Stimulated activated CD4-positive, alpha-beta T cell treated with anti-CD3 and anti-CD28 coated beads, Interleukin-2, amount 100 ng/mL, for 48 hours (primary cell): ENCODE results near the gene MYO1C.

Experiments used
- DNase-seq, 2 donors: peaks; one replicate each; pipeline ENCODE4 v3.0.0-alpha.2; 2020

Gene MYO1C

DNA sequence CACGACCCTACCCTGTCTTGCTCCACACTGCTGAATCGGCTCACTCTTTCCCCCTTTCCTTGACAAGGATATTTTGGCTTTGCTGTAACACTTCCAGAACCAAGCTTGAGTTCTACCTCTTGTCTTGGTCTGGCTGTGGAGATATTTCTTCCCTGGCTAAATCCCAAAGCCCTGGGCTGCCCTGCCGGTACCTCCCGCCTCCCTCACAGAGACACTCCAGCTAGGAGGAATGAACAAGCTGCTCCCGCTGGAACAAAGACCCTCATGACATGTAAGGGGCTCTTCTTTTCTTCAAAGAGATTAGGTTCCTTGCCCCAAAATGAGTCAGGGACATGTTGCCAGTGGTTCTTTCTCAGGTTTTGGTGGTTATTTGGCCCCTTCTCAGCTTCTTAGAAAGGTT is 13.1 kb upstream of the MYO1C start:
- DNase-seq = no peak

DNA sequence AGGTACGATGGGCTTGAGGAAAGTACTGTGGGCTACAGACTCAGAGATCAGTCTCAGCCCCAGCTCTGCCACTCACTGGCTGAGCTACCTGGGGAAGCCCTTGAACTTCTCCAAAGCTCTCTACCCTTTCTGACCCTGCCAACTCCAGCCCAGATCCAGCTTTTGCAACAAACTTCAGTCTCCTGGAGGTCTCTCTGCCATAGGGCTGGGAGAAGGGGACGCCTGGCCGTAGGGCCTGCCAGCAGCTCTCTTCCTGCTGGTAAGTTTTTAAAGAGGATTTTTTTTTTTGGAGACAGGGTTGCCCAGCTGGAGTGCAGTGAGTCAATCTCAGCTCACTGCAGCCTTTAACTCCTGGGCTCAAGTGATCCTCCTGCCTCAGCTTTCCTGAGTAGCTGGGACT is 12.4 kb upstream of the MYO1C start:
- no peak for DNase-seq

DNA sequence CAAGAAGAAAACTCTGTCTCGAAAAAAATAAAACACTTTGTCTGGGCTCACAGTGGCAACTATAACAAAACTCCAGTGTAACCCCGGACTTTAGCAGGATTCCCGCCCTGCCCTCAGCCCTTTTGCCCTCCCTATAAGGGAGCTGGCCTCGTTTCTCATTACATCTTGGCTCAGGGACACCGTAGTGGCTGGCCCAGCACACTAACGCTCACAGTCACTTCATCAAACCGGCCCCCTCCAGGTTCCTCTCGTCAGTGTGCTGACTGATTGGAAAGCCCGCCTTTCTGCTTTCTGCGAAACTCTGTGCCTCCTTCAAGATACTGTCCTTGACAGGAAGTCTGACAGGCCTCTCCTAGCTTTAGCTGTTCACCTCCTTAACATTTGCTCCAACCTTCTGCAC is 11.2 kb upstream of the MYO1C start:
- DNase-seq = no peak

DNA sequence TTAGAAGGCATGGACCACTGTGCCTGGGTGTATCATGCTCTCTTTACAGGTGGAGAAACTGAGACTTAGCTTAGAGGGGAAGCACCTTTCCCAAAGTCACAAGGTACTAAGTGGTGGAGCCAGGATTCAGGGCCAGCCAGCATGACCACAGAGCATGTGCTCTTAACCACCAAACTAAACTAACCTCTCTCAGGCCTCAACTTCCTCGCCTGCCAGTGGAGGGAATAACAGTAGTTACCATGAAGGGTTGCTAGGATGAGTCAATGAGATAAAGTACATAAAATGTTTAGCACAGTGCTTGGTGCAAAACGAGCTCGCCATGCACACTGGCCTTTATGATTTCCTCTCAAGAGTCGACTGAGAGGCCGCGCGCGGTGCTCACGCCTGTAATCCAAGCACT is 6.4 kb upstream of the MYO1C start:
- DNase-seq = no peak

DNA sequence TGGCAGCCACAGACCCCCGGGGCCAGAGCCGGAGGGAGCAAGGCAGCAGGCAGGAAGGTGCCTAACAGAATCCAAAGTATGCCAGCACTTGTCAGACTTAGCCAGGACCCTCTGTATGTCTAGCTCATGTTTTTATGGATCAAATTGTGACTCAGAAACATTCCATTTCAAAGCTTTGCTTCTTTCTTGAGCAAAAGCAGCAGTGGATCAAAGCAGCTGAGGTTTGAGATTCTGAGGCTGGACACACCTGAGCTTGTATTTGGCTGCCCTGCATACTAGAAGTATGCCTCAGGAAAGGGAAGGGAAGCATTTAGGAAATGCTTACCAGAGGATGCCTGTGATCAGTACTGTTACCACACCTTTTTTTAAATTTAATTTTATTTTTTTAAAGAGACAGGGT is 5.7 kb upstream of the MYO1C start:
- no peak for DNase-seq

DNA sequence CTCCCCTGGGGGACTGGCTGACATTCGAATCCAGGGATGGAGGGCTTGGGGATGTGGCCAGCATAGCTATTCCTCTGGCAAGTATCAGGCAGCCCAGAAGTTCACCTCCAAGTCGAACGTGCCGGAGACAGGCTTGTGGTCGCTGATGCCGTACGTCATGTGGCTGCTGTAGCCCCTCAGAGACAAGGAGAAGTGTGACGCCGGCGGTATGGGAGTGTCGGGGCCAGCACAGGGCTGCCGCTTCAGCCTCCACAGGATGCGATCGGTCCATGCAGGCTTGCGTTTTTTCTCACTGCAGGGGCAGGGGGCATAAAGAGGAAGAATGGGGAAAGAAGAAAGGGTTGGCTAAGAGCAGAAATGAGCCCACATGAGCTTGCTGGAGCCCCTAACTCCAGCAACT is 5.3 kb upstream of the MYO1C start:
- no peak for DNase-seq

DNA sequence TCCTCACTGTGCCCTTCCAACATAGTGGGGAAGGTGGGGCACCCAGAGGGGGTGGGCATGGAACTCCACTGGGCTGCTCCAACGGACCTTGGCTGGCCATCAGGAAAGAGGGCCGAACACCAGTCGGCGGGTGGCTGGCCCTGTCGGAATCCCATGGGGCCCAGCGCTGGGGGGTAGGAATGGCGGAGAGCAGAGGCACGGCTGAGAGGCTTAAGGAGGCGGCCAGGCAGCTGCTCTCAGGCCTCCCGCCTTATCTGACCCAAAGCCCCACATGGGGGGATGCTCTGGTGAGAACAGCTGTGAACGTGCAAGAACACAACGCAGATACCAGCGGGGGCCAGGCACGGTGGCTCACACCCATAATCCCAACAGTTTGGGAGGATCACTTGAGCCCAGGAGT is 4.4 kb upstream of the MYO1C start:
- no peak for DNase-seq

DNA sequence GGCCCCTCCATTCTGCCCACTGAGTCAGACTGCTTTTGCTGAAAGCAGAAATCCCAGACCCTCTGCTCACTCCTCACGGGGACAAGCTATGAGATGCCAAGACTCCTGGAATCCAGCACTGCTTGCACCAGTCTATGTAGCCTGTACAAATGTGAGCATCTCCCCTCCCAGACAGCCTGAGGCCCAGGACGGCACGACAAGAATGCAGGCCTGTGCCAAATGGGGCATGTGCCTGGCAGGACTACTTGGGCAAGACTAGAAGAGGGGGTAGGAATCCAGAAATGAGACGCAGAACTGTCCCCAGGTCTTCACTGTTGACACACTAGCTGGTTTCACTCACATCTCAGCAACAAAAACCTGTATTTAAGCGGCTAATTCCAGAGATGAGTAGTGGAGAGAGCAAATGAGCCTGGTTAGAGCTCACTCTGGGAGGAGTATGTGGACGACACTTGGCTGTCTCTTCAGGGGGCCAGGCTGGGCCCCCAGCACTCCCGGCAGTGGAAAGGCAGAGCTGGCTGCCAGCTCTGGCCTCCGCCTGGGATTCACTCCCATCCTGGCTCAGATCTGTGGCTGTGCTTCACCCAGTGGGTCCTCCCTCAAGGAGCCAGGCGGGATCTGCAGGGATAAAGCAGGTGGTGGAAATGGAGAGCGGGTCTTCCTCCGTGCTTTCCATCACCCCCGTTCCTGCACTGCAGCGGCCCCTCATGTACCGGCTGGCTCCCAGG is 2.9 kb upstream of the MYO1C start:
- no peak for DNase-seq

DNA sequence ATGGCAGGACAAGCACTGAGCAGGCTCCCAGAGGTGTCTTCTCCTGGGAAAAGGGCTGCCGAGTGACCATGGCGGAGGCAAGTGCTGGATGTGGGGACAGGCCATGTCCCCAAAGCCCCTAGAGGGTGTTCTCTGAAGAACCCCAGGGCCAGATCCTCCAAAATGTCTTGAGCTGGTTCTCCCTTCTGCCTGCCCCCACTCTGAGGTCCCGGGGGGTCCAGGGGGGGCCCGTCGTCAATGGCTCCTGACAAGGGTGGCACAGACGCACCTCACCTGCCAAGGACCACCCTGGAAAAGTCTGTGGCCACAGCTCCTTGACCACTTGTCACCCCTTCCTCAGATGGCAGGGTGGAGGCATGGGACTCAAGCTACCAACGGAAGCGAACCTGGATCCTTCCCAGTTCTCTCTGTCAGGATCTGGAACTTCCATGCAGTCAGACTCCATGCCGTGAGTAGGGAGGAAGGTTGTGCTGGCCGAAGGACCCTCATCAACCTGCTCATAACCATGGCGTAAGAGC is 2.3 kb upstream of the MYO1C start:
- DNase-seq = no peak

DNA sequence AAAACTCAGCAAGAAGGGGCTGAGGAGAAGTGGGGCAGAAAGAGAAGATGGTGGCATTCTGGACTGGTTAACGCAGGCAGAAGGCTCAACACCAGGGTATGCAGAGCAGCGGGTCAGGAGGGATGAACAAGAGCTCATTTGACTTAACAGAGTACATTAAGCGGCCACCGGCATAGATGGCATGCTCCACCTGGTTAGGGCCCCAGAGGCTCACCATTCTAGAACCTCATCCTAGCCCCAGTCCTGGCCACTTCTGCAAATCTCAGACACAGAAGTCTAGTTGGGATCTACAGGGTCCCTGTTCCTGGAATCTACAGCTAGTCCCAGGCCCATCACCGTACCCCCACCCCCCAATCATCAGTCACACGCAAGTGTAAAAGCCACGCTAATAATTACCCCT is 1.7 kb upstream of the MYO1C start:
- no peak for DNase-seq

DNA sequence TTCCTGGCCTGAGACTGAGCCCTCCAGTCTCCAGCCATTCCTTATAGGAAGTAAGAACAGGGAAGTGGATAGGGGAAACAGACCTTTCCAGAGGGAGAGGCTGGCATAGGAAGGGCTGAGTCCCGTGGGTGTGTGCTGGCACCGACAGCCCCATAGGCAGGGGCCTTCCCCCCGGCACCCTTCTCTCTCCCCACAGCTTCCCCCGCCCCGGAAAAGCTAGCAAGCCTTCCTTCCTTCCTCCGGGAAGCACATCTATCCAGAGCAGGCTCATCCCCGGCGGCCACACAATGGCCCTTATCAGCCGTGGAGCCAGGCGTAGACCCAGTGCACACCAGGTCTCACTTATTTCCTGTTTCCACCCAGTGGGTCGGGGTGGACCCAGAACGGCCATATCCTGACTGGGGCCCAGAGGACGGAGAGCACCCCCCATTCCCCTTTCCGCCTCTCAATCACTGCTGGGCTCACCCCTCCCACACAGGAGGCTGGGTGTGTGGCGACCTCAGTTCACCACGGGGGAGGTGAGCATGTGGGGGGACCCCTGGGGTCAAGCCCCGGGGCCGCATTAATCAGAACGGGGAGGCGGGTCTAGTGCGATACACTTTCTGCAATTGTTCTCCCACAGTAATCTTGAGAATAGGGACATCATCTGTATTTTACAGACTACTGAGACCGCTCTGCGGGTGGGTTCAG is 950 bp upstream of the MYO1C start:
- no peak for DNase-seq

DNA sequence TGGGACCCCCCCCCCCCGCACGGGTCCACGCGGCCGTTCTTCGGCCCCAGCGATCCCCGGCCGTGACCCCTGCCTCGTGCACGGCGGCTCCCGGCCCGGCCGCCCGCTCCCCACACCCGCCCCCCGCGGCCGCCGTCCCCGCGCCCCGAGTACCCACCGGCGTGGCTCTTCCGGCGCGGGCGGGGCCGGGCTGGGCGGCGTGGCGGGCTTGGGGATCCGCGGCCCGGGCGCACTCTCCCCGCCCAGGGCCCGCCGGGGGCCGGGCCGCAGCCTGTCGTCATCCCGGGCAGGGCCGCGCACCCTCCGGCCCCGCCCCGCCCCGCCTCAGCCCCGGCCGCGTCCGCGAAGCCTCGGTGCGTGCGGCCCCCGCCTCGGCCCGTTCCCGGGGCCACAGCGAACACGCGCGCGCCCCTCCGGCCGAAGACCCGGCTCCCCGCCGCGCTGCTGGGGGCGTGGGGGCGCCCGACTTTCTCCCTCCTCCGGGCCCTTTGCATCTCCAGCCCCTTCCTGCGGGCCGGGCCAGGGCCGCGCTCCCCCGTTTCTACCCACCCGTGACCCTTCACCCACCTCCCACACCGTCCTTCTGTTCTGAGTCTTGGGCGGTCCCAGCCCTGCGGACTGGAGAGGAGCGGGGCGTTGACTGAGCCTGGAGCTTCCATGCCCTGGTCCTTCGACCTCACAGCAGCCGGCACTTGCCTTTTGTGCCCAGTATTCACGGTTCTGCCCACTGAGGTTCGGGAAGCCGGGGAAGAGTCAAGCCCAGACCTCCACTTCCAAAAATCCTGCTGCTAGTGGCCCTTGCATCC is 840 bp downstream of the MYO1C start:
- no peak for DNase-seq

DNA sequence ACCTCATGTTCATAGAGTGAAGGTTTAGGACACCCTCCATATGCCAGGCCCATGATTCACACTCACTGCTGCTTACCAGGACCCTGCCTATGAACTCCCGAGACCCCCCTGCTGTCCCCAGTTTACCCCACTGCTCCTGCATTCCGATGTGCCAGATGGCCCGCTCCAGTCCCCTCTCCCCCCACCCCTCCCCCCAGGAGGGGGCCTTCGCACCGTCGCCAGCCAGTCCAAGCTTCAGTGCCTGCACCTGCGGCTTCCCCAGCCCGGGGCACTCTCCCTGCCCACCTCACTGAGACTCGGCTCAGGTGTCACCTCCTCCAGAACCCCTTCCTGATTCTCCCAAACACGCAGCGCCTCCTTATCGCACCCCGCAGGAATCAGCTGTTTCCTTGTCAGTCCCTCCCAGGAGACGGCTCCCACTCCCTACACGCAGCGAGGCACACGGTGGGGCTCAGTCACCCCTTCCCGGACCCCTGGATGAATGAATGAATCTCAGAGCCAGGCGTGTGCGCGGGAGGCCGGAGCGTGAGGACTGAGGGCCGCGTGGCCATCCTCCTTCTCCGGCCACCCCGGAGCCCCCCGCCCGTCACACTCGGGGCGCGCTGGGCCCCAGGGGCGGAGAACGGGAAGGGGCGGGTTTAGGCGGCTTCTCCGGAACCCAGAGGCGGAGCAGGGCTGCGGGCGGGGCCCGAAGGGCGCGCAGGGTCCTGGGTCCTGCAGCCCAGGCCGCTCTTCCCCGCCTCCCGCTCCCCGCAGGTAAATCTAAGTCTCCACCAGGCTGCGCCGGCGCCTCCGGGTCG is 1.6 kb downstream of the MYO1C start:
- peak; percentile 56 to 67 for DNase-seq

DNA sequence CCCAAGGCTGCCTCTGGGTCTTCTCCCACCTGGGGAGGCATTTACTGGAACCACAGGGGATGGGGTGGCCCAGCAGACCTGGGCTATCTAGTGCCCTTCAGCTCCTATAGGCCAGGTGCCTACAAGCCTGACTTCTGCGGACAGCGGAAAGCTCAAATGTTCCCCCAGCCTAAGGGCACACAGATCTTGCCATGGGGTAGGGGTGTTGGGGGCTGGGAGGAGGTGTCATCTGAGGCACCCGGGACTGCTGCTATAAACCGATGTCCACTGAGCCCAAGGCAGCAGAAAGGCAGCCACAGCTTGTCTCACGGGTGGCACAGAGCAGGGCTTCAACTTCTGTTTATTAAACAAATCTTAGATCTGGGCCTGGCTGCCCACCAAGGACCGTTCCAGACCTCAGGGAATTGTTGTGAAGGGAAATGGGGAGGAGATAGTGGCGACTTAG is 3.6 kb downstream of the MYO1C start:
- no peak for DNase-seq

DNA sequence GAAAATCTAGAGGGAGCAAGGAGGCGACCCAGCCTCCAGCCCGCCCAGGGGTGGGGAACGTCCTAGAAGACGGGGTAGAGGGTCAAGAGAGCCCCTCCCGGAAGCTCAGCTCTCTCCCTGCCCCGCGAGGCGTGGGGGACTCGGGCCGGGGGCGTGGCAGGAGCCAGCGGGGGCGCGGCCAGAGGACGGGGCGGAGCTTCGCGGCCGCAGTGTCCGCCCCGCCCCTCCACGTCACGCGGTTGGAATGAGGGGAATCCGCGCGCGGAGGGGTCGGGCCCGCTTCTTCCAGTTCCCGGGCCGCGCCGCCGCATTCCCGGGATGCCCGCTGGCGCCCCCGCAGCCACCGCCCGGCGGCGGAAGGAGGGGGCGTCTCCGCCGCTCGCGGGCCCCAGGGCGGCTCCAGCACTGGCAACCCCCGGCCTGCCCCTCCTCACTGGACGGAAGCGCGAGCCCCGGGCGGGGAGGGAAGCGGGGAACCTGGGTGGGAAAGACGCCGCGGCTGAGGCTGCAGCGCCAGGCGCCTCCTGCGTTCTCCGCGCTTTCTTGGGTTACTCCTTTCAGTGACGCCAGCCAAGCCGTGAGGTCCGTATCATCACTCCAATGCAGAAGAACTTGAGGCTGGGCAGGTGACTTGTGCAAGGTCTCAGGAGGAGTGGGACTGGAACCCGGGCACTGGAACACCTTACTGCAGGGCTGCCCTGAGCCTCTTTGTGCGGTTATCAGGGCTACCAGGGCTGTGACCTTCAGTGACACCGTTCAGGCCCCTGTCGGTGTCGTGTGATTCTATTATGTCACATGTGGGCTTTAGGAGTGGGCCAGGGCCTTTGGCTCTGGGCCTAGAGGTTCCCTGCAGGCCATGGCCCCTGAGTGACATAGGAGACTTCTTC is 4.3 kb downstream of the MYO1C start:
- peak; percentile 68 for DNase-seq

DNA sequence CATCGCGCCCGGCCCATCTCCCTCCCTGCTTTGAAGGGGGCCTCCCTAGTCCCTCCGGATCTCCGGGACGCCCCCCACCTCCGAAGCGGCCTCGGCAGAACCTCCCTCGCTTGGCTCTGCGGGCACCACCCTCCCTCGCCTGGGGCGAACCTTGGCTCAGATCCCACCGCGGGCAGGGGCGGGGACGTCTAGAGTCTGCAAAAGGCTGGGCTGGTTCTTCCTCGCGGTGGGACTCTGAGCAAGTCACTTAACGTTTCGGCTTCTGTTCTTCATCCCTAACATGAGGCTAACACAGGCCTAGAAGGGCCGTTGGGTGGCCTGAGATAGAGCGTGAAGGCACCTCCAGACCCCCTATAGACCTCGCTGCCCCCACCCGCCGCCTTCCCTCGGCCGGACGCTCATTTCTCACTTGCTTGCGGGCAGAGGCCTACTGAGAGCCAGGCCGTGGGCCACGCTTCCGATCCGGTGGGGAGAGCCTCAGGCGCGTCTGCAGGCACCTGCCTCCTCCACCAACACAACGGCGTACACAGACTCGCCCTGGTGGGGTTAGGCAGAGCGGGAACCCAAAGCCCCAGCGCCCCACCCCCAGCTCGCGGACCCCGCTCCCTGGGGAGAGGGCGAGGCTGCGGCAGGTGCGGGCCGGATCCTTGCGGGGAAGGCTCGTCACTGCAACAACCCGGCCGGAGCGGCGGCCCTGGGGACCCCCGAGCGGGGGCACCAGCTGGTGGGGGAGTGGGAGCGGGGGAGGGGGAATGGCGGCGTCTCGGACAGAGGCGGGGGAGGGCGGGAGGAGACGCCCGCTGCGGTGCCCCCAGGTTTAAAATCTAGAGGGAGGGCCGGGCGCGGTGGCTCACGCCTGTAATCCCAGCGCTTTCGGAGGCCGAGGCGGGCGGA is 5.4 kb downstream of the MYO1C start:
- peak; percentile 58 to 63 for DNase-seq

DNA sequence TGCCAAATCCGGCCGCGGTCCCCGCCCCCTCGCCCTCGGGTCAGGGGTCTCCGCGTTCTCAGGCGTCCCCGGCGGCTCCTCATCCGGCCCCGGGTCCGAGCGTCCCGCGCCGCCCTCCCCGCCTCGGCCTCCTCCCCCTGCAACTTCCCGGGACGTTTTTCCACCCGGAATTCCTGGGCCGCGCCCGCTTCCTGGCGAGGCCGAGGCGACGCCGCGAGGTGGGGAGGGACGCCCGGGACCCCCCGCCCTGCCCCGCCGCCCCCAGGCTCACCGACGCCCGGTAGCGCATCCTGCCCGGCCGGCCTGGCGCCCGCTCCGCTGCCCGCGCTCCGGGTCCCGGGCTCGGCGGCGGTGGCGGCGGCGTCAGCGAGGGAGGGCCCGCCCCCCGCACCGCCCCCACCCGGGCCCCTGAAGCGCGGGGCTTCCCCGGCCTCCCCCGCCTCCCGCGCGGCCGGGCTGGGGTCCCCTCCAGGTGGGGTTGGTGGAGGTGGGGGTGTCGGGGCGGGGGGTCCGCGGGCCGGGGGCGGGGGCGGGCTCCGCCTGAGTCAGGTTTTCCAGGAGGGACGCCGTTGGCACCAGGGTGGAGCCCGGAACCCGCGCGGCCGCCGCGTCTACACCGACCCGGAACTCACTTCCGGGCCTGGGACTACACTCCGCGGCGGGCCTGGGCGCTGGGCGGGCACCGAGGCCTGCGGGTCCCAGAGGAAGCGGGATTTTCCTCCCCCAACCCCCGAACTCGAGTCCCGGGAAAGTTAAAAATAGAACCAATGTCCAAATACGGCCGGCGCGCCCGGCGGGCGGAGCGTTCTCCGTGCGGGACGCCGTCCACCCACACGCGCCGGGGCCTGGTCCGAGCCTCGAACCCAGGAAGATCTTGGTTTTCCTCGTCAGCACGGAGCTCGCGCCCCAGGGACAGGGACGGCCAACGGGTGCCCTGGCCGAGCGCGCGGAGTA is 6.8 kb downstream of the MYO1C start:
- DNase-seq = peak in 1 of 2 donors; percentile 58

DNA sequence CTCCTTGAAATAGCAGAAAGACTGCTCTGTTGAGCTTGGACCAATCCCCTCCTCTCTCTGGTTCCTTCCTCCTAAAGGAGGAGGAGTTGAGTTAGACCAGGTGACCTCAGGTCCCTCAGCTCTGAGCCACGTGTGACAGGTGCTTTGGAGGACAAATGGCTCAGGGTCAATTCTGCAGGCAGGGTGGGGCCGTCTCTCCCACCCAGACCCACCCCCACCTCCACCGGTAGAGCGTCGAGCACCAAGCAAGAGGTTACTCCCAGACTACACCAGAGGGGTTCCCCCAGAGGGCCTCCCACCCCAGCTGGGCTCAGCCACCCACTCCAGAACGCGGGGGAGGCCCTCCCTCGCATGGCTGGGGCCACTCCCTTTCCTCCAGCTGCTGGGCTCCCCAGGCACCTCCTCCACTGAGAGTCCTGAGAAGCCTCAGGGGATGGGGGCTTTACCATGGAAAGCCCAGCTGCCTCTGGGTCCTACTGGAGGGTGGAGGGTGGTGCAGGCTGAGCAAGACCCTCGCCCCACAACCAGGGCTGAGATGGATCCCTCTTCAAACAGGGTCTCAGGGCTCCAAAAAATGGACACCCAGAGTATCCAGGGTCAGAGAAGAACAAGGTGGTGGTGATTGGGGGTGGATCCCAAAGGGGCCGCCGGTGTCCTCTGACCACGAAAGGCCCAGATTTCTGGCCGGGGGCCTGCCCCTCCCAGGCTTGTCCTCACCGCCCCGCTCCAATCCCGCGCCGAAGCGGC is 7.6 kb downstream of the MYO1C start:
- no peak for DNase-seq

DNA sequence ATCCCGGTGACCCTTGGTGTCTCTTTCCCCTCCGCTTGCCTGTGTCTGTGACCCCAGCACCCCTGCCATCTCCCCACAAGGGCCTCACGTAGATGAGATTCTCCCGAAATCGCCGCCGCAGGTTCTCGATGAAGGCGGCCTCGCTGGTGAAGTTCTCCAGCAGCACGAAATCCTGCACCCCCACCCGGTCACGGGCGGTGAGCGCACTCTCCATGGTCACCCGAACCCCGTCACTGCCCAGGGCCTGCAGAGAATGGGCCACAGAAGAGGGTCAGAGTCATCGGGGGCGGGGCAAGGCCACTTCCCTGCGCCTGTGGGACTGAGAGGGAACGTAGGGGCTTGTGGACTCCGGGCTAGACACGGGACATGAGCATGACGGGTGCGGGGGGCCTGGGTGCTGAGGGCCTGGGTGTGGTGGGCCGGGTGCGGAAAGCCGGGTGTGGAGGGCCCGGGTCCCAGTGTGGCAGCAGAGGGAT is 8.4 kb downstream of the MYO1C start:
- no peak for DNase-seq
